Occipital lobe (tissue), 2 donors: ENCODE results near the gene ARHGAP24. TPM values are rescaled to one million over a fixed set of nuclear protein-coding genes. Genes with fewer than 3 reads are reported as not detected.

Experiments
- DNase-seq: peaks from one replicate; lab custom pipeline; 2025; lab: John Stamatoyannopoulos, UW
- total RNA-seq: library from RNA; depleted of rRNA; stranded (reverse); fragments of >200 nt; gene quantifications from one replicate; pipeline ENCODE4 v1.2.3, GENCODE V29; 2014

ARHGAP24 gene
- total RNA-seq, 1 donor from 2014 or later: 2.2 TPM

GRCh38 chr4:85736571-85736970 lies 261.6 kb downstream of the ARHGAP24 start:
- no peak for DNase-seq

GRCh38 chr4:85737254-85737653 lies 262.3 kb downstream of the ARHGAP24 start:
- DNase-seq: no peak

- DNase-seq: no peak
Measured at GRCh38 chr4:85738721-85739120, 263.8 kb downstream of the ARHGAP24 start.

GRCh38 chr4:85740431-85740861 lies 265.5 kb downstream of the ARHGAP24 start:
- no peak for DNase-seq

- no peak for DNase-seq
Measured at GRCh38 chr4:85741381-85741780, 266.4 kb downstream of the ARHGAP24 start.

GRCh38 chr4:85741921-85742591 lies 267.1 kb downstream of the ARHGAP24 start:
- DNase-seq: peak; percentile 68

- no peak for DNase-seq
Measured at GRCh38 chr4:85744950-85745349, 270.0 kb downstream of the ARHGAP24 start.

- DNase-seq: no peak
Measured at GRCh38 chr4:85745939-85746338, 271.0 kb downstream of the ARHGAP24 start.

GRCh38 chr4:85747882-85748491 lies 273.0 kb downstream of the ARHGAP24 start:
- DNase-seq: no peak

GRCh38 chr4:85748654-85749053 lies 273.7 kb downstream of the ARHGAP24 start:
- no peak for DNase-seq

- no peak for DNase-seq
Measured at GRCh38 chr4:85751866-85752265, 276.9 kb downstream of the ARHGAP24 start.

GRCh38 chr4:85755285-85755684 lies 280.3 kb downstream of the ARHGAP24 start:
- DNase-seq: no peak

GRCh38 chr4:85756938-85757337 lies 282.0 kb downstream of the ARHGAP24 start:
- DNase-seq: no peak

- no peak for DNase-seq
Measured at GRCh38 chr4:85759388-85759787, 284.4 kb downstream of the ARHGAP24 start.

GRCh38 chr4:85760511-85760910 lies 285.6 kb downstream of the ARHGAP24 start:
- DNase-seq: no peak

GRCh38 chr4:85761803-85762528 lies 287.0 kb downstream of the ARHGAP24 start:
- DNase-seq: no peak

GRCh38 chr4:85762529-85762871 lies 287.6 kb downstream of the ARHGAP24 start:
- no peak for DNase-seq

GRCh38 chr4:85763202-85763601 lies 288.3 kb downstream of the ARHGAP24 start:
- no peak for DNase-seq

- no peak for DNase-seq
Measured at GRCh38 chr4:85767649-85768048, 292.7 kb downstream of the ARHGAP24 start.

- no peak for DNase-seq
Measured at GRCh38 chr4:85769009-85769408, 294.1 kb downstream of the ARHGAP24 start.

- no peak for DNase-seq
Measured at GRCh38 chr4:85772470-85772869, 297.5 kb downstream of the ARHGAP24 start.

GRCh38 chr4:85773372-85773771 lies 298.4 kb downstream of the ARHGAP24 start:
- DNase-seq: no peak

- DNase-seq: no peak
Measured at GRCh38 chr4:85774000-85774399, 299.1 kb downstream of the ARHGAP24 start.
